WTC11 (cell line): ENCODE measurements around the gene NES.

Experiments used
- CREM ChIP-seq: sonication (generic); formaldehyde crosslinking; IDR thresholded peaks from 2 replicates; pipeline ENCODE4 v1.8.1; 2022; ENCODE audit warnings: mild to moderate bottlenecking, missing genetic modification reagents, moderate library complexity
- ELF4 ChIP-seq: sonication (generic); formaldehyde crosslinking; IDR thresholded peaks from 2 replicates; pipeline ENCODE4 v1.8.1; 2022; ENCODE audit warnings: low read depth, mild to moderate bottlenecking, moderate library complexity, missing genetic modification reagents
- EMX1 ChIP-seq: fragments of 250-450 bp; sonication (Bioruptor Pico); IDR thresholded peaks from 2 replicates; pipeline ENCODE4 v1.8.0; 2021; ENCODE audit warnings: mild to moderate bottlenecking
- MLX ChIP-seq: sonication (generic); formaldehyde crosslinking; IDR thresholded peaks from 2 replicates; pipeline ENCODE4 v1.8.1; 2023; ENCODE audit warnings: mild to moderate bottlenecking, missing genetic modification reagents, moderate library complexity
- PREB ChIP-seq: sonication (generic); formaldehyde crosslinking; IDR thresholded peaks from 2 replicates; pipeline ENCODE4 v1.8.1; 2022; ENCODE audit warnings: mild to moderate bottlenecking, missing genetic modification reagents, moderate library complexity, borderline replicate concordance
- RELA ChIP-seq: sonication (generic); formaldehyde crosslinking; IDR thresholded peaks from 2 replicates; pipeline ENCODE4 v1.8.1; 2022; ENCODE audit warnings: missing genetic modification reagents, mild to moderate bottlenecking, borderline replicate concordance
- SMAD3 ChIP-seq: sonication (generic); formaldehyde crosslinking; IDR thresholded peaks from 2 replicates; pipeline ENCODE4 v1.8.0; 2022; ENCODE audit warnings: missing genetic modification reagents, mild to moderate bottlenecking, borderline replicate concordance
- TEAD4 ChIP-seq: sonication (generic); formaldehyde crosslinking; IDR thresholded peaks from 2 replicates; pipeline ENCODE4 v1.8.0; 2022; ENCODE audit warnings: mild to moderate bottlenecking, missing genetic modification reagents
- USF1 ChIP-seq: sonication (generic); formaldehyde crosslinking; IDR thresholded peaks from 2 replicates; pipeline ENCODE4 v1.8.0; 2022; ENCODE audit warnings: mild to moderate bottlenecking, missing genetic modification reagents
- TF ChIP-seq, protein P1 (sequence below): fragments of 200-600 bp; IDR thresholded peaks from 2 replicates; pipeline ENCODE4 v1.8.0; 2022; ENCODE audit warnings: antibody characterized with exemption
- TF ChIP-seq, protein P2 (sequence below): sonication (generic); formaldehyde crosslinking; IDR thresholded peaks from 2 replicates; pipeline ENCODE4 v1.8.0; 2022; ENCODE audit warnings: mild to moderate bottlenecking, missing genetic modification reagents
- TF ChIP-seq, protein P3 (sequence below): sonication (generic); formaldehyde crosslinking; IDR thresholded peaks from 2 replicates; pipeline ENCODE4 v1.8.0; 2022; ENCODE audit warnings: mild to moderate bottlenecking, missing genetic modification reagents

DNA sequence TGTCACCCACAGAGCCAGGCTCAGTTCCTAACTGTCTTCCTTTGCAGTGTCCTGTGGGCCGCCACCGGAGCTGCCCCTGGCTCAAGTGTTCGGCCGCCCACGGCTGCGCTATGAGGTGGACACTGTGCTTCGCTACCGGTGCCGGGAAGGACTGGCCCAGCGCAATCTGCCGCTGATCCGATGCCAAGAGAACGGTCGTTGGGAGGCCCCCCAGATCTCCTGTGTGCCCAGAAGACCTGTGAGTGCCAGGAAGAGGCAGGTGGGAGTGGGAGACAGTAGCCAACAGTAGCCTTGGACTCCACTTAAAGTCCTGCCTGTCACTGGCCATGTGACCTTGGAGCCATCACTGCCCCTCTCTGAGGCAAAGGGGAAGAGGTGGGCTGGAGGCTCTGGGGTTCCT lies 18.7 kb downstream of the NES start:
- TF ChIP-seq EMX1 (CRISPR knock-in tag) (no peak), RELA (no peak), CREM (no peak), ELF4 (CRISPR knock-in tag) (no peak), PREB (CRISPR knock-in tag) (no peak), USF1 (CRISPR knock-in tag) (no peak), SMAD3 (CRISPR knock-in tag) (no peak), TEAD4 (CRISPR knock-in tag) (no peak), MLX (CRISPR knock-in tag) (no peak)
- TF ChIP-seq, protein P1, sequence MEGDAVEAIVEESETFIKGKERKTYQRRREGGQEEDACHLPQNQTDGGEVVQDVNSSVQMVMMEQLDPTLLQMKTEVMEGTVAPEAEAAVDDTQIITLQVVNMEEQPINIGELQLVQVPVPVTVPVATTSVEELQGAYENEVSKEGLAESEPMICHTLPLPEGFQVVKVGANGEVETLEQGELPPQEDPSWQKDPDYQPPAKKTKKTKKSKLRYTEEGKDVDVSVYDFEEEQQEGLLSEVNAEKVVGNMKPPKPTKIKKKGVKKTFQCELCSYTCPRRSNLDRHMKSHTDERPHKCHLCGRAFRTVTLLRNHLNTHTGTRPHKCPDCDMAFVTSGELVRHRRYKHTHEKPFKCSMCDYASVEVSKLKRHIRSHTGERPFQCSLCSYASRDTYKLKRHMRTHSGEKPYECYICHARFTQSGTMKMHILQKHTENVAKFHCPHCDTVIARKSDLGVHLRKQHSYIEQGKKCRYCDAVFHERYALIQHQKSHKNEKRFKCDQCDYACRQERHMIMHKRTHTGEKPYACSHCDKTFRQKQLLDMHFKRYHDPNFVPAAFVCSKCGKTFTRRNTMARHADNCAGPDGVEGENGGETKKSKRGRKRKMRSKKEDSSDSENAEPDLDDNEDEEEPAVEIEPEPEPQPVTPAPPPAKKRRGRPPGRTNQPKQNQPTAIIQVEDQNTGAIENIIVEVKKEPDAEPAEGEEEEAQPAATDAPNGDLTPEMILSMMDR, result no peak
- TF ChIP-seq, protein P2, sequence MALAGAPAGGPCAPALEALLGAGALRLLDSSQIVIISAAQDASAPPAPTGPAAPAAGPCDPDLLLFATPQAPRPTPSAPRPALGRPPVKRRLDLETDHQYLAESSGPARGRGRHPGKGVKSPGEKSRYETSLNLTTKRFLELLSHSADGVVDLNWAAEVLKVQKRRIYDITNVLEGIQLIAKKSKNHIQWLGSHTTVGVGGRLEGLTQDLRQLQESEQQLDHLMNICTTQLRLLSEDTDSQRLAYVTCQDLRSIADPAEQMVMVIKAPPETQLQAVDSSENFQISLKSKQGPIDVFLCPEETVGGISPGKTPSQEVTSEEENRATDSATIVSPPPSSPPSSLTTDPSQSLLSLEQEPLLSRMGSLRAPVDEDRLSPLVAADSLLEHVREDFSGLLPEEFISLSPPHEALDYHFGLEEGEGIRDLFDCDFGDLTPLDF (CRISPR knock-in tag), result no peak
- TF ChIP-seq, protein P3, sequence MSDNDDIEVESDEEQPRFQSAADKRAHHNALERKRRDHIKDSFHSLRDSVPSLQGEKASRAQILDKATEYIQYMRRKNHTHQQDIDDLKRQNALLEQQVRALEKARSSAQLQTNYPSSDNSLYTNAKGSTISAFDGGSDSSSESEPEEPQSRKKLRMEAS, result no peak
